ENCODE measurements around the gene FAM241A.
"Not testable (repeated sequence)": the region's sequence is repeated elsewhere in the genome, so short reads cannot be mapped to it uniquely, and the experiment has no call there.

FAM241A gene

DNA sequence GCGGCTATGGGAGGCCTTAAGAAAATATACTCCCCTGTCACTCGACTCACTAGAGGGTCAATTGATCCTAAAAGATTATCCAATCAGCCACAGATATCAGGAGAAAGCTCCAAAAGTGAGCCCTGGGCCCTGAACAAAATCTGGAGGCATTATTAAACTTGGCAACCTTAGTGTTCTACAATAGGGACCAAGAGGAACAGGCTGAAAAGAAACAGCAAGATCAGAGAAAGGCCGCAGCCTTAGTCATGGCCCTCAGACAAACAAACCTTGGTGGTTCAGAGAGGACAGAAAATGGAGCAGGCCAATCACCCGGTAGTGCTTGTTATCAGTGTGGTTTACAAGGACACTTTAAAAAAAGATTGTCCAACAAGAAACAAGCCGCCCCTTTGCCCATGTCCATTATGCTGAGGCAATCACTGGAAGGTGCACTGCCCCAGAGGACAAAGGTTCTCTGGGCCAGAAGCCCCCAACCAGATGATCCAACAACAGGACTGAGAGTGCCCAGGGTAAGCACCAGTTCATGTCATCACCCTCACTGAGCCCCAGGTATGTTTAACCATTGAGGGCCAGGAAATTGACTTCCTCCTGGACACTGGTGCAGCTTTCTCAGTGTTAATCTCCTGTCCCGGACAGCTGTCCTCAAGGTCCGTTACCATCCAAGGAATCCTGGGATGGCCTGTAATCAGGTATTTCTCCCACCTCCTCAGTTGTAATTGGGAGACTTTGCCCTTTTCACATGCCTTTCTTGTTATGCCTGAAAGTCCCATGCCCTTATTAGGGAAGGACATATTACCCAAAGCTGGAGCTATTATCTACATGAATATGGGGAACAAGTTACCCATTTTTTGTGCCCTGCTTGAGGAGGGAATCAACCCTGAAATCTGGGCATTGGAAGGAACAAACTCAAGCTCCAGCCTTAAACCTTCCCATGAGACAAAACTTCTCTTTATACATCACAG, 63.2 kb downstream of the FAM241A start:
- DNase-seq (ENCODE audit: insufficient read length, low spot score); FAIRE-seq: not testable (repeated sequence)

DNA sequence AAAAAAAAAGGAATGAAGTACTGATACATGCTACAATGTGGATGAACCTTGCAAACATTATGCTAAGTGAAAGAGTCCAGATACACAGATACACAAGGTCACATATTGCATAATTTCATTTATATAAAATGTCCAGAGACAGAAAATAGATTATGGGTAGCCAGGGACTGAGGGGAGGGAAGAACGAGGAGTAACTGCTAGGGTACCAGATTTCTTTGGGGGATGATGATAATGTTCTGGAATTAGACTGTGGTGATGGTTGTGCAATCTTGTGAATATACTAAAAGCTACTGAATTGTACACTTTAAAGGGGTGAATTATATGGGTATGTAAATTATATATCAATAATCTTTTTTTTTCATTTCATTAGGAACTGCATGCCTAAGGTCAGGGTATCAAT, 65.5 kb downstream of the FAM241A start:
- DNase-seq (ENCODE audit: insufficient read length, low spot score) (no peak), FAIRE-seq (no peak)

DNA sequence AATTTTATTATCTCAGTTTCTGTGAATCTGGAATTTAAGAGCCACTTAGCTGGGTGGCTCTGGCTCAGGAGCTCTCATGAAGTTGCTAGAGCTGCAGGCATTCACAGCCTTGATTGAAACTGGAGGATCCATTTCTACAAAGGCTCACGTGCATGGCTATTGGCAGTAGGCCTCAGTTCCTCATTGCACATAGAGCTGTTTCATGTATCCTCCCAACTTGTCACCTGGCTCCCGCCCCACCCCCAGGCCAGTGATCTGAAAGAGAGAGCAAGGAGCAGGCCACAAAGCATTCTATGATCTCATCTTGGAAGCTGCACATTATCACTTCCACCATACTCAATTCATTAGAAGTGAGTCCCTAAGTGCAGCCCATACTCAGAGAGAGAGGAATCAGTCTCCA, 67.8 kb downstream of the FAM241A start:
- no peak for FAIRE-seq
- DNase-seq (ENCODE audit: insufficient read length, low spot score), result no peak

DNA sequence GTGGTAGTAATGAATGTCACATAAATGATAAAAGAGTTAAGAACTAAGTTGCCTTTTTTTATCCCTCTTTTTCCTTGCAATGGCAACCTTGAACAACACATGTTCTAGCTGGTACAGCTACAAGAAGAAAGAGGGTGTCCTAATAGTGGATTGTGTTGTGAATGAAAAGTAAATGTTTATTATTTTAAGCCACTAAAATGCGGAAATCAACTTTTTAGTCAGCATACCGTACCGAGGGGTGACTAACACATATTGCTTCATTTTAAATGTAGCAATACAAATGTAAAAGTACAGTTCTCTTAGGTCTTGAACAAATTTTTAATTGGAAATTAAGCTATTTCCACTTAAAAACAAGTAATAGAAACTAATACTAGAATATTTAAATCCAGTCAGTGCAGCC, 68.6 kb downstream of the FAM241A start:
- DNase-seq (ENCODE audit: insufficient read length, low spot score) (no peak), FAIRE-seq (no peak)

DNA sequence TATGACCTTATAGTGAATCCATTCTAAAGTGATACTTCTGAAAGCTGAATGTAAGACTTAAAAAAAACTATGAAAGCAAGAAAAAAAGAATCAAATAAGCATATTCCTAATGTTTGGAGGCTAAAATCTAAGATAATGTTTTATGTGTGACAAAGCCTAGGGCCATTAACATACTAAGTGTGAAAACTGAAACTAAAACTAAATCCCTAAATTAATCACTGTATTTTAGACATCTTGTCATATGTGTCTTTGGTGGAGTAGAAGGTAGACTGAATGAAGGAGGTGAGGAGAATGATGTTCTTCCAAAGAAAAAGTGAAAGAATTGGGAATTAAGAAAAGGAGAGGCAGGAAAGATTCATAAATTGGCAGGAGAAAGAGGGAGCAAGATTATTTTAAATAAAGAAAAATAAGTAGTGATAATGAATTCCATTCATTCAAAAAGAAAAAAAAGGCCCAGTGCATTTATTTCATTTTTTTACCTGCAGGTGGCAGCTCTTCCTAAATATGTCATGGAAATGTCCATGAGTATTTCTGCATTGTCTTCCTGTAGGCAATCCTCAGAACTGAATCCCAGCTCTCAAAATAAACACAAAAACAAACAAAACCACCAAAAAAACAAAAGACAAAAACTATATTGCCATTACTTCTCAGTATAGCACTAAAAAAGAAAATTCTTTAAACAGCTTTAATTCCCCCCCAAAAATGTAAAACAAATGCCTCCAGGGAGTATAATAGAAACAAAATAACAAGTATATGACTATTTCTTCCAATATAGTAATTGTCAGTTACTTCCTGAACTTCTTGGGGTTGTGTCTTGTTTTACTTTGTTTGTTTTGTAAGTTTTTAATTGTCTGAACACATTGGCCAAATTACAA, 69.4 kb downstream of the FAM241A start:
- peak; percentile 27 for DNase-seq (ENCODE audit: insufficient read length, low spot score)

DNA sequence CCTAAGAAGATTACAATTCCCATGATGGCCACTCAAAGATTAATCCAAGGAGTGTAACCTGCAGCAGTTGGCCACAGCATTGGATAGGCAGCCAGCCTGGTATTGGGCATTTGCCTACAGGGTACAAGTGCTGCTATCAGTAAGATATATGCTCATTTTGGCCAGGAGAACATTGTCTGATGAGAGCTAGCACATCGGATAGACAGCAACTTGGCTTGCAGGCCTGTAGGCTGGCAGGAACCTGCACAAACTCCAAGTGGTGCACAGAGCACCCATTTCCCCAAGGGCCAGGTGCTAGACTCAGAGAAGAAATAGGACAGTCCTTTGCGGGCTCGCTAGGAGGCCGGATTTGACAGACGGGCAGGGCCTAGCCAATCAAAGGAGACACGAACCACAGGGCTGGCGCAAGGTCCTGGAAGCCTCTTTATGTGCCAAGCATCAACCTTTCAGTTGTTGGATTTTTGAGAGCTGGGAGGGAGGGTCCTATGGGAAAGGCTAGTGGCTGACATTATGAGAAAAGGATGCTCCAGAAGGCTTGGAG, 74.6 kb downstream of the FAM241A start:
- DNase-seq (ENCODE audit: insufficient read length, low spot score) (no peak), FAIRE-seq (no peak)

More for the DNA sequence above, 69.4 kb downstream of the FAM241A start:
- FAIRE-seq, result no peak

DNA sequence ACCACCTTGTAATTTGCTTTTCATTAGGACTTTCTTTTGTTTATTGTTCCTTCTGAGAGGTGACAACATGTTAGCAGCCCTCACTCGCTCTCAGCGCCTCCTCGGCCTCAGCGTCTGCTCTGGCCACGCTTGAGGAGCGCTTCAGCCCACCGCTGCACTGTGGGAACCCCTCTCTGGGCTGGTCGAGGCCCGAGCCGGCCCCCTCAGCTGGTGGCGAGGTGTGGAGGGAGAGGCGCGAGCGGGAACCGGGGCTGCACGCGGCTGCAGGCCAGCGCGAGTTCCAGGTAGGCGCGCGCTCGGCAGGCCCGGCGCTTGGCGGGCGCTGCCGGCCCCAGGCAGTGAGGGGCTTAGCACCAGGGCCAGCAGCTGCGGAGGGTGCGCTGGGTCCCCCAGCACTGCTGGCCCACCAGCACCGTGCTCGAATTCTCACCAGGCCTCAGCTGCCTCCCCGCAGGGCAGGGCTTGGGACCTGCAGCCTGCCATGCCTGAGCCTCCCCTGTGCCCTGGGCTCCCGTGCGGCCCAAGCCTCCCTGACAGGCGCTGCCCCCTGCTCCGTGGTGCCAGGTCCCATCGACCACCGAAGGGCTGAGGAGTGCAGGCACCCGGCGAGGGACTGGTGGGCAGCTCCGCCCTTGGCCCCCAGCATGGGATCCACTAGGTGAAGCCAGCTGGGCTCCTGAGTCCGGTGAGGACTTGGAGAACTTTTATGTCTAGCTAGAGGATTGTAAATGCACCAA, 77.1 kb downstream of the FAM241A start:
- no peak for FAIRE-seq

DNA sequence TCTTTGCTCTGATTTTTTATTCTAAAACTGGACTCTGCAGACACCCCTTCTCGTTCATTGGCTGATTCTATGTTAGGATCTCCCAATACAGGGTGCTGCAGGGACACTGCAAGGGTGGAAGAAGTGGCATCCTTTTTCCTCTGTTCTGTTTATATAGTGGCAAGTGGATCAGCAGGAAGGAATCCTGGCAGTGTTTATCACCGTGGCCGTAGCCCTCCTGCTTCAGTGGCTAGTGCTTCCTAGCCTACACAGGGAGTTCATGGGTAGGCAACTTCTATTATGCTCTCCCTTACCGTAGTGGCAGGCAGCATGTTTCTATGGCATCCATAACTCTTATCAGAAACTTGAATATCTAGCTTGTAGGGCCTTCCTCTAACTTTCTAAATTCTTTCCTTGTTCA, 79.9 kb downstream of the FAM241A start:
- FAIRE-seq, result no peak
- no peak for DNase-seq (ENCODE audit: insufficient read length, low spot score)

More for the DNA sequence above, 77.1 kb downstream of the FAM241A start:
- DNase-seq (ENCODE audit: insufficient read length, low spot score), result no peak

DNA sequence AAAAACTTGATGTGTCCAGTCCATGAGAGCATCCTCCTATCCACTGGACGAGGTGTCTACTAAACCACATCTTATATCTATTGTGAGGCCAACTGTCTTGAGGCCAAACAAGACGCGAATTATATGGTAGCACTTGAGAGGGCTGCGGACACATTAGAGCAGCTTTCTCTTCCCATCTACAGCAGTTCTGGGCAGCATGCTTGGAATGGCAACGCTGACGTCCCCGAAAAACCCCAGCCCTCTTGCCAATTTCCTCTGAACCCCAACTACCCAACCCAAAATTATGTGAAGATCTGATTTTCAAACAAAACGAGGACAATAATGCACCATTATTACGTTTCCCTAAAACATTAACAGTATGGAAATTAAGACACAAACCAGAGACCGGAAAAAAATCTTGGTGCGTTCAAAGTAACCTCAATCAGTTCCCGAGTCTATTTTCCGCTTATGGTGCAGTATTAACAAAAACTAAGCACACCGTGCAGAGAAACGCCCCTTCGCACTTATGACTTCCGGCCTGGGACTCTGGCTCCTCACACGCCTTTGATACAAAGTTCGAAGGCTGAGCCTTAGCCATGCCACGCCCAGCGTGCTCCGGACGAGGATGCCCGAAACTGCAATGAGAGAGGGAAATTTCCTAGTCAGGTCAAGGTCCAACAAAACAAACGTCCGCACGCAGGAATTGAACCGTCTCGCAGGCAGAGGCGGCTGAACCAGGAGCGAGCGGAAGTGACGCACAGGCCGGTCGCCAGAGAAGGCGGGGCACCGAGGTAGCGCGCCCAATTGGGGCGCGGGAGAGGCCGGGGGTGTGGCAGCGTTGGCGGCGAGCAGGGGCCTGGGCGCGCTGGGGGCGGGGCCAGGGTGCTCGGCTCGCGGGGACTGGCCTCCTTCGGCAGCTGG, 85.9 kb downstream of the FAM241A start:
- FAIRE-seq, result peak; percentile 70
- peak; percentile 89 for DNase-seq (ENCODE audit: insufficient read length, low spot score)

DNA sequence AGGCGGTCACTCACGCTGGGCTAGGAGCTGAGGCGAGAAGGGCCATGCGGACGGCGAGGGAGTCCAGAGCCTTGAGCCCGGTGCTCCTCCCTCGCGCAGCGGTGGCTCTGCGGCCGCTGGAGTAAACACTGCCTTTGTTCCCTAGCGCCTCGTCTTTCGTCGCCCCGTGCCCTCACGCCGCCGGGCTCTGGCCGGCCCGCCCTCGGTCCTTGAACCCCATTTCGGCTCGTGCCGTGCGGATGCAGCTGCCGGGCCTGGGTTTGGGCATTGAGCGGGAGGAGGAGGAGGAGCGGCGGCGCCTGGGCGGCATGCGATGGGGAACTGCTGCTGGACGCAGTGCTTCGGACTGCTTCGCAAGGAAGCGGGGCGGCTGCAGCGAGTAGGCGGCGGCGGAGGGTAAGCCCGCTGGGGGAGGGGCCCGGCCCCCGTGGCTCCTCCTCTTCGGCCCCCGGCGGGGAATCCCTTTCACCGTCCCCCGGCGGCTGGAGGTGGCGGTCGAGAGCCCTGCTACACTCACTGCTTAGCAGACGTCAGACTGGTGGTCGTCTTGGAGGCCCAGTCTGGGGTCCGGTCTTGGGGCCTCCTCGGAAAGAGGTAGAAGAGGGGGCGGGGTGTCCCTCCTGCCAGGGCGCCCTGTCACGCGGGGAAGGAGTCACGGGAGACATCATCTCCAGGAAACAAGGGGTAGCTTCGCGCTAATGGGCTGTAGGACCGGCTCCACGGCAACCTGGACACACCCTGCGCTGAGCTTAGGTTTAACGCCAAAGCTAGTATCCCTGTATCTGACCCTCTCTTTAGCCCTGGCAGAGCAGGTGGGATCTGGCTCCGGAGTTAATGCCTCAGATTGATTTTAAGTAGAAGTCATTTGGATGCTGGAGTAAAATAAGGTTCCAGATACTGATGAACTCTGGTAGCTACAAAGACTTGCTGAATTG, 86.8 kb downstream of the FAM241A start, which contains the start of gene AP1AR:
Gene AP1AR (plus strand): TSS at position 9 of the 935 bp plus-strand sequence. CDS start 305 bp downstream, at position 314.
- peak; percentile 75 for DNase-seq (ENCODE audit: insufficient read length, low spot score)
- FAIRE-seq, result peak; percentile 28

DNA sequence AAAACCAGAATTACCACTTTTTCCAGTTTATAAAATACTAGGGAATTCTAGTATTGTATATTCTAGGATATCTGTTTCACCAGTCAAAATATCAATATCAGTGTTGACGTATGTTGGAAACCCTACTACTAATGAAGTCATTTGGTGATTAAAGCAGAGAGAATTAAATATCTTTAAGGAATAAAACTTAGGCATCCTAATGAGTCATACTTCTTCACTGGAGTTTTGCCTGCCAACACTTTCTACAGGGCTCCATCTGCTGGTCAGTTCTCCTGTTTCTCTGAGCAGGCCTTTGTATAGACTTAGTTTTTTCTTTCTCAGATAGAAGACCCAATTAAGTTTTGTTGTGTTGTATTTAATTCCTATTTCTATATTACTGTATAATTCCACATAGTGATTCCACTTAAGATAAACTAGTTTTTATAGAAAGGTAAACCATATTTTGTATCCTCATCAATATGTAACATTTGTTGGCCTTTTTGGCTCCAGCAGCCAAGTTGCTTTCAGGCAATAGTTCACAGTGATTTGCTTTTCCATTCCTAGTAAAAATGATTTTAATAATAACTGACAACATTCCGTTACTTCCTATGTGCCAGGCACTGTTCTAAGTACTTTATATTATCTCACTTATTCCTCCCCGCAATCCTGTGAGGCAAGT, 89.8 kb downstream of the FAM241A start:
- DNase-seq (ENCODE audit: insufficient read length, low spot score) (peak; percentile 60), FAIRE-seq (no peak)

DNA sequence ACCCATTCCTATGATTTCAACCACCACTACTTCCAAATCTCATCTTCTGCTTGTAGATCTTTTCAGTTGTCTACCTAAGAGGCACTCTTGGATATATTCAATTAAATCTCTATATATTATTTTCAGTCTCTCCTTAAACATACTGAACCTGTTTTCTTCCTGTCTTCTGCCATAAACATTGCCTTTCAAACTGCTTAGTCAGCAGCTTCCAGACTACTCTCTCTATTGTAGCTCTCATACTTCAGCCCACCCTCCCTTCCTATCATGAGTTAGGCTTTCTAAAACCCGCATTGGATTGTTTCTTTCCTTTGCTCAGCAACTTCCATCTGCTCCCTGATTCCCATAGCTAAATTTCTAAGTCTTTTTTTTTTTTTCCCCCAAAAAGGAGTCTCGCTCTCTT, 90.8 kb downstream of the FAM241A start:
- DNase-seq (ENCODE audit: insufficient read length, low spot score) (no peak), FAIRE-seq (no peak)

DNA sequence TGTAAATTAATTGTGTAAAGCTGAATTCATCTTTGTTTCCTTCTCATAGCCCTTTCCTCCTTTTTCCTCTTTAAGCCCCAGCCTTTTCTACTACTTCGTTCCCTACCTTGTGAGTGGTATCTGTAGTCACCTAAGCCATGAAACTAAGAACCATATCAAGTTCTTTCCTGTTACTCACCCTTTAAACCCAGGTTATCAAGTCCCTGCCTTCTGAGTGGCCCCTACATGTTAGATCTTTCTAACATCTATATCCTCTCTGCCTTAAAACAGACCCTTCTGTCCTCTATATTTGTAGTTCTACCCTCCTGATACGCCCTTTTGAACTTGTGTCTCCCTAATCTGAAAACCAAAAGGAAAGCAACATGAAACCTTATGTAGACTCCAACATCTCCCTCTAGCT, 93.6 kb downstream of the FAM241A start:
- DNase-seq (ENCODE audit: insufficient read length, low spot score) (no peak), FAIRE-seq (no peak)

Measured in HTR-8/SVneo (cell line).